Neural progenitor cell (in vitro differentiated cells): ENCODE results near the gene LACTB. TPM values are rescaled to one million over a fixed set of nuclear protein-coding genes. Genes with fewer than 3 reads are reported as not detected.

ENCODE experiments used
- DNase-seq: peaks from one replicate; pipeline ENCODE4 v3.0.0-alpha.2; 2016; ENCODE audit warnings: low spot score
- H2AFZ ChIP-seq: fragments of 200-600 bp; sonication (generic); replicated peaks from 2 replicates; pipeline ENCODE4 v1.6.1; 2016; ENCODE audit warnings: antibody characterized with exemption
- H3F3A ChIP-seq: fragments of 200-600 bp; sonication (generic); 2 replicates; pipeline ENCODE4 v1.6.1; 2016; ENCODE audit warnings: antibody characterized with exemption, low read depth
- H3K27ac ChIP-seq: fragments of 200-600 bp; sonication (generic); 2 replicates; pipeline ENCODE4 v1.5.1; 2016; ENCODE audit warnings: mild to moderate bottlenecking
- H3K27me3 ChIP-seq: fragments of 200-600 bp; sonication (generic); 2 replicates; pipeline ENCODE4 v1.6.1; 2016; ENCODE audit warnings: mild to moderate bottlenecking, moderate library complexity
- H3K36me3 ChIP-seq: fragments of 200-600 bp; sonication (generic); 2 replicates; pipeline ENCODE4 v1.5.1; 2016
- H3K4me1 ChIP-seq: fragments of 200-600 bp; sonication (generic); 2 replicates; pipeline ENCODE4 v1.6.1; 2016; ENCODE audit warnings: mixed run types
- H3K4me2 ChIP-seq: fragments of 200-600 bp; sonication (generic); 2 replicates; pipeline ENCODE4 v1.6.1; 2016
- H3K4me3 ChIP-seq: fragments of 200-600 bp; sonication (generic); 2 replicates; pipeline ENCODE4 v1.5.1; 2016
- H3K79me2 ChIP-seq: fragments of 200-600 bp; sonication (generic); 2 replicates; pipeline ENCODE4 v1.6.1; 2016; ENCODE audit warnings: low read depth
- H3K9ac ChIP-seq: fragments of 200-600 bp; sonication (generic); 2 replicates; pipeline ENCODE4 v1.6.1; 2016
- H3K9me3 ChIP-seq: fragments of 200-600 bp; sonication (generic); 2 replicates; pipeline ENCODE4 v1.5.1; 2016; ENCODE audit warnings: low read depth
- H4K20me1 ChIP-seq: fragments of 200-600 bp; sonication (generic); 2 replicates; pipeline ENCODE4 v1.6.1; 2016; ENCODE audit warnings: low read depth
- H3K27ac Mint-ChIP-seq: 3 replicates; pipeline ENCODE4 v1.8.0; 2021; ENCODE audit warnings: mixed read lengths
- H3K27me3 Mint-ChIP-seq: 2 replicates; pipeline ENCODE4 v1.8.0; 2022; ENCODE audit warnings: low read depth, mild to moderate bottlenecking, inconsistent platforms, moderate library complexity, mixed read lengths; ENCODE audit not compliant: insufficient read depth
- H3K36me3 Mint-ChIP-seq: 3 replicates; pipeline ENCODE4 v1.8.0; 2021; ENCODE audit warnings: mixed read lengths
- H3K4me1 Mint-ChIP-seq: 3 replicates; pipeline ENCODE4 v1.8.0; 2021; ENCODE audit warnings: mixed read lengths
- H3K4me3 Mint-ChIP-seq: 3 replicates; pipeline ENCODE4 v1.8.0; 2021; ENCODE audit warnings: mild to moderate bottlenecking, moderate library complexity, mixed read lengths
- H3K9me3 Mint-ChIP-seq: 3 replicates; pipeline ENCODE4 v1.8.0; 2020; ENCODE audit warnings: mixed read lengths
- CTCF ChIP-seq: fragments of 200-600 bp; sonication (generic); IDR thresholded peaks from 2 replicates; pipeline ENCODE4 v1.5.1; 2017; ENCODE audit warnings: antibody characterized with exemption, mild to moderate bottlenecking
- EZH2 ChIP-seq: fragments of 200-600 bp; sonication (generic); IDR thresholded peaks from 2 replicates; pipeline ENCODE4 v1.6.1; 2017; ENCODE audit warnings: antibody characterized with exemption, mild to moderate bottlenecking, moderate library complexity
- EZH2phosphoT487 ChIP-seq: fragments of 200-600 bp; sonication (generic); IDR thresholded peaks from 2 replicates; pipeline ENCODE4 v1.6.1; 2017; ENCODE audit warnings: antibody characterized with exemption
- total RNA-seq: library from RNA; depleted of rRNA; stranded (reverse); fragments of >200 nt; gene quantifications from 2 replicates; pipeline ENCODE4 v1.2.3, GENCODE V29; 2015; ENCODE audit warnings: low replicate concordance

Gene LACTB
- total RNA-seq, 1 donor from 2014 or later: 3.6 TPM

- H3K4me3 Mint-ChIP-seq: no peak overlapping the region
- Histone ChIP-seq H3K9ac (no peak overlapping the region), H3F3A (no peaks in the 10 kb centered on the region), H4K20me1 (no peaks in the 10 kb centered on the region), H3K36me3 (no peaks in the 10 kb centered on the region), H3K27ac (no peak overlapping the region), H3K27me3 (no peaks in the 10 kb centered on the region), H2AFZ (peak overlapping the region; percentile 30), H3K4me2 (no peak overlapping the region), H3K79me2 (no peaks in the 10 kb centered on the region), H3K4me1 (no peaks in the 10 kb centered on the region), H3K9me3 (no peaks in the 10 kb centered on the region), H3K4me3 (no peak overlapping the region)
- H3K27ac Mint-ChIP-seq: no peak overlapping the region
- DNase-seq: no peak
- H3K9me3 Mint-ChIP-seq: no peaks in the 10 kb centered on the region
- H3K4me1 Mint-ChIP-seq: no peaks in the 10 kb centered on the region
- peaks cover 5% of the 10 kb centered on the region for H3K36me3 Mint-ChIP-seq
- H3K27me3 Mint-ChIP-seq: no peaks in the 10 kb centered on the region
- no peak for TF ChIP-seq EZH2phosphoT487
- TF ChIP-seq CTCF: no peak
- TF ChIP-seq EZH2: no peak
These were observed 12.1 kb downstream of the LACTB start for GRCh38 chr15:63133786-63134185.

GRCh38 chr15:63134245-63134985, 12.8 kb downstream of the LACTB start:
- Histone ChIP-seq H3K27me3 (no peaks in the 10 kb centered on the region), H3K36me3 (no peaks in the 10 kb centered on the region), H4K20me1 (no peaks in the 10 kb centered on the region), H3K4me1 (no peaks in the 10 kb centered on the region), H3K9ac (no peak overlapping the region), H2AFZ (peak overlapping the region; percentile 30), H3K4me3 (no peak overlapping the region), H3K9me3 (no peaks in the 10 kb centered on the region), H3K79me2 (no peaks in the 10 kb centered on the region), H3F3A (no peaks in the 10 kb centered on the region), H3K27ac (no peak overlapping the region), H3K4me2 (no peak overlapping the region)
- Mint-ChIP-seq H3K27me3 (no peaks in the 10 kb centered on the region), H3K36me3 (peaks cover 2% of the 10 kb centered on the region), H3K9me3 (no peaks in the 10 kb centered on the region), H3K27ac (no peak overlapping the region), H3K4me1 (no peaks in the 10 kb centered on the region), H3K4me3 (no peak overlapping the region)
- no peak for DNase-seq
- no peak for TF ChIP-seq EZH2phosphoT487
- no peak for TF ChIP-seq CTCF
- TF ChIP-seq EZH2: no peak

GRCh38 chr15:63135281-63135680, 13.6 kb downstream of the LACTB start:
- Histone ChIP-seq H3K36me3 (no peaks in the 10 kb centered on the region), H3K4me2 (no peak overlapping the region), H3K27me3 (no peaks in the 10 kb centered on the region), H3K27ac (no peak overlapping the region), H3F3A (no peaks in the 10 kb centered on the region), H3K79me2 (no peaks in the 10 kb centered on the region), H4K20me1 (no peaks in the 10 kb centered on the region), H3K4me1 (no peaks in the 10 kb centered on the region), H3K4me3 (no peak overlapping the region), H2AFZ (no peak overlapping the region), H3K9me3 (no peaks in the 10 kb centered on the region), H3K9ac (no peak overlapping the region)
- no peak overlapping the region for H3K4me3 Mint-ChIP-seq
- no peaks in the 10 kb centered on the region for H3K4me1 Mint-ChIP-seq
- TF ChIP-seq EZH2phosphoT487 (no peak), EZH2 (no peak), CTCF (no peak)
- H3K27me3 Mint-ChIP-seq: no peaks in the 10 kb centered on the region
- H3K9me3 Mint-ChIP-seq: no peaks in the 10 kb centered on the region
- peaks cover 2% of the 10 kb centered on the region for H3K36me3 Mint-ChIP-seq
- H3K27ac Mint-ChIP-seq: no peak overlapping the region
- no peak for DNase-seq
